CD4-positive, alpha-beta T cell treated with Interleukin-17A for 4 hours (primary cell): ENCODE data around the gene LRP8.

ENCODE experiments used
- DNase-seq: peaks from one replicate; pipeline ENCODE4 v3.0.0-alpha.2; 2020; ENCODE audit warnings: mixed read lengths

Gene LRP8

GRCh38 chr1:53328009-53328461 is at the start of gene LRP8:
TSS of gene LRP8 (minus strand) at chr1:53328070. CDS start at chr1:53327912, 158 bp downstream.
- DNase-seq, result peak; percentile 86

DNA sequence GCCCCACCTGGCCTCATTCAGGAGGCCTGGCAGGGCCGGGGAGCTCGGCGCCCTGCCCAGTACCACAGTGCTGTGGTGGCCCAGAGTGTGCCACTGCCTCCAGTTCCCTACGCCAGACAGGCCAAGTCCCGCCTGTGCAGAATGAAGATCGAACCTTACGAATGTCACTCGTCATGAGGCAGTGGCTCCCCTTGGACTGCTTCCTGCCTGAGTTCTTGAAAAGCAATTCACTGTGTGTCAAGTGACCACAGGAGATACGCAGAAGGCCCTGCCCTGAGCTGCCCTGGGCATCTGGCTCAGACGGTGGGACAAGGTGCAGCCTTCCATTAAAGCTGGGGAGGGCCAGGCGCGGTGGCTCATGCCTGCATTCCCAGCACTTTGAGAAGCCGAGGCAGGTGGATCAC is 49.6 kb upstream of the LRP8 start:
- DNase-seq, result no peak

DNA sequence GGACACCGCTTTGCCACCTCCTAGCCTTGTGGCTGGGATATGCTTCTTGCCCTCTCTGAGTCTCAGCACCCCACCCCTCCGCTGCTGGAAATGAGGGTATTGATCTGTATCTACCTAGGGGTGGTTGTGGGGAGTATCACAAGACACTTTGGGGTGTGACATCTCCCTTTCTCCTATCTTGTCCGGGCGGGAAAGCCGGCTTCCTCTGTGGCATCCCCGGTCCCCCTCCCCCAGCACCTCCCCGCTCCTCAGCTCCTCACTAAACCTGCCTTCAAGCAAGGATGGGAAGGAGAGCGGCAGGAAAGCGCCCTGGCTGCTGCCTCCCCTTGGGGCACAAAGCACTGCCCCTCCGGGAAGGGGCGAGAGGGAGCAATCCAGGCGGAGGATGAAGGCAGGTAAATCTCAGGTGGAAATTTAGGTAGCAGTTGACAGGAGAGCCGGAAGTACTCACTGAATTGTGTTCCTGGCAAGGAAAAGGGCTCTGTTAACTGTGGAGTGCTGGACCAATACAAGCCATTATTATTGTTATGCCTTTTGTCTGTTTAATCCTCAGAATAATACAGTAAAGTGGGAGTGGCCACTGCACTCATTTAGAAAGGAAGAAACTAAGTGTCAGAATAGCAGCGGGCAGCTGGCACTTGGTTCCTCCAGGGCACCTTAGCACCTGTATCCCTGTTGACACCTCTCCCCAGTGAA is 49.0 kb upstream of the LRP8 start:
- no peak for DNase-seq

DNA sequence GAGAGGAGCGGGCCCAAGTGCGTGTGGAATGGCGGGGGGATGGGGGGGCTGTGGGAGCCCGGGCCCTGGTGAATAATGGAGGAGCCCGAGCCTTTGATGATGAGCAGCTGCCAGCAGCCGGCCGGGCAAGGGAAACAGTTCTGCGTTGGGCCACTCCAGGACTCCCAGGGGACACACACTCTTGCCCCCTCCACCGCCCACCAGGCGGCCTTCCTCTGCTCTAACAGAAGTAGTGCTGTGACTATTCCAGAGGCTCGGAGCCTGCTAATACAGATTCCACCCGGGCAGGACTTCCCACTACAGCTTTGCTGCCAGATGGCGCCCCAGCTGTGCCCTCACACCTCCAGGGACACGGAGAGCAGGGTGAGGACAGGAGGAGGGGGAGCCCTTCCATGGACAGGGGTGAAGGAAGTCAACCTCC is 48.2 kb upstream of the LRP8 start:
- DNase-seq, result no peak

DNA sequence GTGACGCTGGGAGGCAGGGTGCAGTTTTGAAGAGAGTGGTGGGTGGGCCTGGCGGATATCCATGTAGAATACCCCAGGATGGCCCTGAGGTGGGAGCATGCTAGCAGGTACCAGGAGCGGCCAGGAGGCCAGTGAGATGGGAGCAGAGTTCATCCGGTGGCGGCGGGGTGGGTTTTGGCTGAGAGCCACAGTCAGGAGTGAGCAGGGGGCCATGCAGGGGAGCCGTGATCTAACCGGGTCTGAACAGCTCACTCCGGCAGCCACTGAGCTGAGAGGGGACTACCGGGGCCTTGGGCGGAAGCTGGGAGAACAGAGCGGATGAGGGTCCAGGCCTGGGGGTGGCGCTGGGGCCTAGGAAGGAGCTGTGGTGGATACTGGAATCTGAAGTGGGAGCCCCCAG is 47.6 kb upstream of the LRP8 start:
- DNase-seq, result no peak

DNA sequence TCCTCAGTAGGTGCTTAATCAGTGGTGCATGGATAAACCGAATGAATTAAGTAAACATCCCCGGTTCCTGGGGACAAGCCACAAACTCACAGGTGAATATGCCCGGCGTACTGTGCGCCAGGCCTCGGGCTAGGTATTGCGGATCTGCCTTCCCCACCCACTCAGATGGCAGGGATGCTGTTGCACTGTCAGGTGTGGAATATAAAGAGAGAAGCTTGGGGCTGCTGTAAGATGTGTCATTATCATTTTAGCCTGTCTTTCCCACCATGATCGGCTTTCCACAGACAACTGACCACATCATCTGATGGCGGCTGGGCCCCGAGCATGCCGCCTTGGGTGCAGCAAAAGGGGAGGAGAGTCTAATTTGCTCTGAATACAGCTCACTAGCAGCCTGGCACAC is 45.4 kb upstream of the LRP8 start:
- DNase-seq, result no peak

DNA sequence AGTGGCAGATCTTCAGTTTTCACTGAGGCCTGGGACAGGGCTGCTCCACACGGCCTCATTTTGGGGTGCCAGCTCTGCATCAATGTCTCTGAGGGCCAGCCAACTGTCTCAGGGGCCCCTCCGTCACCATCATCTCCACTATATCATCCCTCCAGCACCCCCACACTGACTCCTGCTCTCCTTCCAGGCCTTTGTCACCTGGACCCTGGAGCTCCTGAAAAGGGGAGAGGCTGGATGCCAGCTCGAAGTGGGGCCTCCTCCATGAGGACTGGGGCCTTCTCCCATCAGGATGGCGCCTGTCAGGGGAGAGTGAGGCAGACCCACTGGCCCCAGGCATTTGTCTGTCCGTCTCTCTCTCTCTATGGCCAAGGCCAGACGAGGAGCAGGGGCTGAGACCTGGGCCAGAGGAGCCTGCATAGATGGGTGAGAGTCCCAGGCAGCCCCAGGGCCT is 44.7 kb upstream of the LRP8 start:
- DNase-seq, result no peak

- no peak for DNase-seq
Measured at GRCh38 chr1:53371851-53372250, 44.0 kb upstream of the LRP8 start.

DNA sequence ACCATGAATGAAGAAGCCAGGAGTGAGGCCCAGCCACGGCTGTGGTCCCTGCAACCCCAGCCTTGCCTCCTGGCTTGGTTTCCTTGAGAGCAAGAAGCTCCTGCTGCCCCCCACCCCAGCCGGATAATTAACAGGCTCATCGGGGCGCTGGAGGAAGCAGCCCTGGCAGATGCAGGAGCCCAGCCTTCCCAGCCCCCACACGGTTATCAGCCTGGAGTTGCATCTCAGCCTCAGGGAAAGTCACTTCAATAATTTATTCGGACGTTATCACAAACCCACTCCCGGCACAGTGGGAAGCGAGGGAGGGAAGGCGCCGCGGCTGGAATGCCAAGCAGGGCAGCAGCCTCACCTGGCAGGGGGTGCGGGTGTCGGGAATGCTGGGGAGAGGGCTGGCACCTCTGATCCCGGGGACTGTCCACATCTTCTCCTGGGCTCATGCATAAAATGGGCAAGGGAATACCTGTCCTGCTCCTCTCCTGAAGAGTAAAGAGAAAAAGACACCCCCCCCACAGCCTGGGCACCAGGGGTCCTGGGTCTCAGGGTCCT is 43.3 kb upstream of the LRP8 start:
- DNase-seq, result no peak

DNA sequence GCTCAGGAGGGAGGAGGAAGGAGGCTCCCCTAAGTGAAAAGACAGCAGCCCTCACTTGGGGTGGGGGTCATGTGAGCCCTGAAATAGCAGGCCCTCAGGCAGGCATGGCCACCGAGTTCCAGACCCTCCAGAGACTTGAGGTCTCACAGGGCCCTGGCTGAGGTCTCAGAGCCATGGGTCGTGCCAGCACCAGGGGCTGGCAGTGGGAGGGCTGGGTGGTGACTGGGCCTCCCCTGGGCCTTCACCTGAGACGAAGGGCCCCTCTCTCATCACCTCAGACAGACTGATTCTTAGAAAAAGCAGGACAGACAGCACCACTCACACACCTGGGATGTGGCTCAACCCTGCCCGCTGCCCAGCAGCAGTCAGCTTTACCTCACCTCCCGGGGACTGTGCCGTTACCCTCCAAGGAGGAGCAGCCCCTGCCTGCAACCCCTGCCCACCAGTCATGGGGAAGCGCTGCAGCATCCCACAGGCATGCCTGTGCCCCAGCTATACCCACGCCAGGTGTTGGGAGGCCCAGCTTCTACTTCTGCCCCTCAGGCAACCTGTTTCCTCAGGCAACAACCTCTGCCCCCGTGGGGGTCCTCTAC is 42.6 kb upstream of the LRP8 start:
- DNase-seq, result no peak

DNA sequence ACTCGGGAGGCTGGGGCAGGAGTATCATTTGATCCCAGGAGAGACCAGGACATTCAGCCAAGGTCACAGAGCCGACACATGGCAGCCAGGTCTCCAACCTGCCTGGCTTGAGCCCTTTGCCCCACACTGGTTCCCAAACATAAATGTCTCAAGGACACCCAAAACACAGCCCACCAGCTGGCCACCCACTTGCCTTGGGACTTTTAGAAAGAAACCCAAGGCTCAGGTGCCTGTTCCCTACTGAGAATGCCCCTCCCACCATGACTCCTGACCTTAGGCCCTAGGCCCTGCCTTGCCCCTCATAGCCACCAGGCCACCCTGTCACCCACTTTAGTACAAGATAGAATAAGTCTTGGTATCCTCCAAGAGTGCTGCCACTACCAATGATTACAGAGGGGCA is 41.9 kb upstream of the LRP8 start:
- no peak for DNase-seq

GRCh38 chr1:53369034-53369750 is 41.3 kb upstream of the LRP8 start:
- no peak for DNase-seq

- DNase-seq, result no peak
Measured at GRCh38 chr1:53368314-53369033, 40.6 kb upstream of the LRP8 start.

DNA sequence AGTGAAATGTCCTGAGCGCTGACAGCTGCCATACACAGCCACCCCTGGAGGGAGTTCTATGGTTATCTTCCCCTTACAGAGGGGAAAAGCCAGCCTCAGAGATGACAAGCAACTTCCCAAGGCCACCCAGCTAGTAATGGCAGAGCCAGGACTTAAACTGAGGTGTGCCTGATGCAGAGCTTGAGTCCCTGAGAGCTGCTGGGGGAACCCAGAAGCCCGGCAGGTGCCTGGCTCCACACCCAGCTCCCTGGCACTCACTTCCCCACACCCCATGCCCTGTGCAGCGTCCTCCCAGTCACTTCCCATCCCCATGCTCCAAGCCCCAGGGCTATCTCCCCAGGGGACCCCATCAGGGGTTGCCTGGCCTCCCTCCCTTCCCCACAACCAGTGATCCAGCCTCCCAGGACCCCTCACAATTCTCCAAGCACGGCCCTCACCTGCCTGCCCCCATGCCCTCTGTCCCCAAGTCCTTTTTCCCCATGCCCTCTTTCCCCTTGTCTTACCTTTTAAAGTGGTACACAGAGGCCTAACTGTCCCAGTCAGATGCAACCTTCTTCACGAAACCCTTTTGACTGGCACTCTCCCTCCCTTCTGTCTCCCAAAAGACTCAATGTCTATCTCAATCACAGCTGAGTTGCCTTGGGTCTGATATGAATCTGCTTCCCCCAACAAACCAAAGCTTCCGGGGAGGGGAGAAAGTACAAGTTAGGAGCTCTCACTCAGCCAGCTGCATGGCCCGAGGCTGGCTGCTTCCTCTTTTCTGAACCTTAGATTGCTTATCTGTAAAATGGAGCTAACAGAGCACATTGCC is 39.8 kb upstream of the LRP8 start:
- DNase-seq, result peak; percentile 62

DNA sequence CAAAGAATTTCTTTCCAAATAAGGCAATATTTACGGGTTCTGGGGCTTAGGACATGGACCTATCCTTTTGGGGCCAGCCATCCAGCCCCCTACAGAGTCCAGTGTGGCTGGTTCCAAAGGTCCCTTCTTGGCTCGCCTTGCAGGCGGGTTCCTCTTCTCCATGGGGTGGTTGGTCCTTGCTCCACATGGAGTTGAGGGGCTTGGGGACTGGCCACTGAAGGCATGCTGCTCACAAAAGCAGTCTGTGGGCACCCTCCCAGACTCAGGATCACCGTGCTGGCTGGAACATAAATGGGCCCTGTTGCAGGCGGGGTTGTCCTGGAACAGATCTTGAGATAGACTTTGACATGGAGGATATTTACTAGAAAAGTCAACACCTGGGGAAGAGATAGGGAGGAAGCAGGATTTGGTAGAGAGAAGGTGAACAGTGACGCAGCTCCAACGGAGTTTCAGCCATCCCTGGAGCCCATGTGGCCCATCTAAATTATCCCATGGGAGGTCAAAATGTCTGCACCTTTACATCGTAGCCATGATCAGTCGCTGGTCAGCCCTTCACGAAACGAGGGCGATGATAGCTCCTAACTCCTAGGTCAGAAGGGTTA is 39.1 kb upstream of the LRP8 start:
- DNase-seq, result no peak

DNA sequence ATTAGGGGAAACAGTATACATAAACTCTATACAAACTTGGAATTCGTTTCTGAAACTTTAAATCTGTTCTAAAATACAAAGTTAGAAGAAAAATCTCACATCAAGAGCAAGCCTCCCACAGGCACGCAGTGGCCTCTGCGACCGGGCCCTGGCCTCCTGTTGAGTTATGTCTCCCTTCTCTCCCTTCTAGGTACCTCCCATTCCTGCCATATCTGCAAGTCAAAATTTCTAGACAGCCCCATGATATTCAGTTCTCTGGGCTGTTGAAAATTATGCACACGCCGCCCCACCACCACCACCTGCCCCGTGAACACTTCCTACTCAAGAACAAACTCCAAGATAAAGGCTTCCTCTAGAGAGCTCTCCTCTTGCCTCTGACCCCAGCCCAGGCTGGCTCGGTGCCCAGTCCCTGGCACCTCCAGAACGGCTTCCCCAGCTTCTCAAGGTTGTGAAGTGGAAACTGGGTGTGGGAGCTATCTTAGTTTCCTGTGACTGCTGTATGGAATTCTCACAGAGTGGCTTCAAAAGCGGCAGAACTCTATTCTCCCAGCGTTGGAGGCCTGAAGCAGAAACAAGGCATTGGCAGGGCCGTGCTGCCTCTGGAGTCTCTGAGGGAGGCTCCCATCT is 37.7 kb upstream of the LRP8 start:
- DNase-seq, result no peak

DNA sequence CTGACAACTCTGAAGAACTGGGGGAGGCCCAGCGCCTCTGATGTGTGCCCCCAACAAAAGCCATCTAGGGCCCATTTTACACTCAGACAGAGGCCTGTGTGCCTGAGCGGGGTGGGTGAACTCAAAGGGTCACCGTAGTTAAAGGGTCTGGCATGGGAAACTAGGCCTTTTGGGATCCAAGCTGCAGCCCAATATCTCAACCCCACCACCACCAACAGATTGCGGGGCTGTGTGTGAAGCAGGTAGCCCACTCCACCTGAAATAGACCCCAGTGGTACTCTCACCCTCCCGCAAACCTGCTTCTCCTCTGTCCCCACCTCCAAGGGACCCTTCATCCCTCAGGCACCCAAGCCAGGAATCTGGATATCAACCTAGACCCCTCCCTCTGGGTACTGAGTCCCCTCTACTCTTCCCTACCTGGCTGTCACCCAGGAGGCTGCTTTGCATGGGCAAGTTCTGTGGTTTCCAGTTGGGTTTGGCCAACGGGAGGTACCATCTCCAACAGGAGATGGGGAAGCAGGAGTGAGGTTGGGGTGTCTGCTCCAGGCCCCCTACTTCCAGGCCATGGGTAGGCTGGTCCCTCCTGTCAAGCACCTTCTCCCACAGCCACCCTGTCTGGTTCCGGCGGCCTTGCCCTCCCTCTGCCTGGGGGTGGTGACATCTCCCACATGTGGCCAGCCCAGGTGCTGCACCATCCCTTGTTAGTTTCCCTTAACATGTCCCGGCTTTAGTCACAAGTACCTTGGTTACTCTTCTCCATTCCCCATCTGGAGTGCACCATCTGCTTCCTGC is 35.2 kb upstream of the LRP8 start:
- no peak for DNase-seq

DNA sequence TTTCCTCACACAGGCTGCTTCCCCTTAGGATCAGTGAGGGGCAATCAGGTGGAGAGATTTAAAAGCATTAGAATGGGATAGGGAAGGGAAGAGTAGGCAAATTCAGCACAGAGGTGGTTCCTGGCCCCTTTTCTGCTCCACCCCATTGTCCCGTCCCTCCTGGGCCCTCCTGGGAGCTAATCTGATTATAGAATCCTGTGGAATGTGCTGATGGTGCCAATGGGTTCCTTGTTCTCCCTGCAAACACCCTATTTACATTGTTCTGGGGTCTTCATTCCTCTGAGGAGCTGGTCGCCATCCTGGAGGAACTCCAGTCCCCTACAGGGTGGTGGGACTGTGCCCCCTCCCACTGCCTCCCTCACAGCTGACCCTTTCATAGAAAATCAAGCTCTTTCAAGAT is 34.4 kb upstream of the LRP8 start:
- no peak for DNase-seq

DNA sequence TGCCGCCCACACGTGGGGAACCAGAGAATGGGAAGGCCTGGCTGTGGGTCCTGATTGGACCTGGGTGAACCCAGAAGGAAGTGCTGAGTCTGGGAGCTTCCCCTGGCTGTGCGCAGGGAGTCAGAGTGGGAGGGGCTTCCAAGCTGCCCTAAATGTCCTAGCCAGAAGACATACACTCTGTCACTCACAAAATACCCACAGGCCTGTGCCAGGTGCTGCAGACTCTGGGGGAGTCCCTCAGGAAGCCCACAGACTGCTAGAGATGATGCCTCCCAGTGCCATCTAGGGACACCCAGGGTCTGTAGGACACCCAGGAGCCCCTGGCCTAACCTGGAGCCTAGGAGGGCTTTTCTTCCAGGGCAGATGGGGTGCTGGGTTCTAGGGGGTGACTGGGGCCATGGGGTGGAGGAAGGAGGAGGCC is 33.7 kb upstream of the LRP8 start:
- DNase-seq, result no peak

DNA sequence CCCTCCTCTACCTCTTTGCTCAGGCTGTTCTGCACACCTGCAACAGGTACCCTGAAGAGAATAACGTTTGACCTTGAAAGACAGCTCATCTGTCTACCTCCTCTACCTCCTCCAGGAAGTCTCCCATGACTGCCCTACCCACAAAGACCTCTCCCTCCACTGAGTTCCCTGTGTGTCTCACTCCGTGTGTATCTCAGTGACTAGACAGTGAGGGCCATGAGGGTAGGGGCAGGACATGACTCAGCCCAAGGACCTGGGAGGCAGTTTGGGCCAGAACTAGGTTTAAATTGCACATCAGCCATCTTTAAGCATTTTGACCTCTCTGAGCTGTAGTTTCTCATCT is 32.0 kb upstream of the LRP8 start:
- no peak for DNase-seq
